ENCODE results near the gene CKAP2L.

CKAP2L gene

GRCh38 chr2:112809112-112809511 is 44.7 kb upstream of the CKAP2L start:
- TF ChIP-seq CTCF (IDR thresholded peaks at IDR 0.05; ENCODE audit: low read depth, low read length) = no peak
- no peak for DNase-seq (ENCODE audit: extremely low read depth, low read depth)

- DNase-seq (ENCODE audit: extremely low read depth, low read depth) = no peak
- no peak for TF ChIP-seq CTCF (IDR thresholded peaks at IDR 0.05; ENCODE audit: low read depth, low read length)
Measured at GRCh38 chr2:112807233-112807807, 42.9 kb upstream of the CKAP2L start.

DNA sequence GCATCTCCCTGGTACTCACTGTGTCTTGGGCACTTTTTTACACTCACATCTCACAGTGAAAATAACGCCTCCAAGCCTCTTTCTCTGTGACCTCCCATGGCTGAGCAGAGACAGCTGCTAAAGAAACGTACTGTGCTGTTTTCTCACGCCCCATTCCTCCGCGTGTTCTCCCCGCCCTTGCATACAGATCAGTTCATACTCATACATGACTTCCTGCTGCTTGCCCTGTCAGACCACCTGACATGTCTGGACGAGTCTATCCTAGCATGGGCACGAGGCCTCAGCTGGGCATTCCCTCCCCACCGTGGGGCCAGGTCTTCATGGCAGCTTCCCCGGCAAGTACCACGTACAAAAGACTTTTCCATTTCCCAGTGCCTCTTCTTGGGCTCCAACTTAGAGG is 41.1 kb upstream of the CKAP2L start:
- DNase-seq (ENCODE audit: extremely low read depth, low read depth) = no peak
- TF ChIP-seq CTCF (IDR thresholded peaks at IDR 0.05; ENCODE audit: low read depth, low read length) = no peak

- no peak for DNase-seq (ENCODE audit: extremely low read depth, low read depth)
- TF ChIP-seq CTCF (IDR thresholded peaks at IDR 0.05; ENCODE audit: low read depth, low read length) = no peak
Measured at GRCh38 chr2:112803691-112804521, 39.5 kb upstream of the CKAP2L start.

- DNase-seq (ENCODE audit: extremely low read depth, low read depth) = no peak
- no peak for TF ChIP-seq CTCF (IDR thresholded peaks at IDR 0.05; ENCODE audit: low read depth, low read length)
Measured at GRCh38 chr2:112800881-112801583, 36.6 kb upstream of the CKAP2L start.

DNA sequence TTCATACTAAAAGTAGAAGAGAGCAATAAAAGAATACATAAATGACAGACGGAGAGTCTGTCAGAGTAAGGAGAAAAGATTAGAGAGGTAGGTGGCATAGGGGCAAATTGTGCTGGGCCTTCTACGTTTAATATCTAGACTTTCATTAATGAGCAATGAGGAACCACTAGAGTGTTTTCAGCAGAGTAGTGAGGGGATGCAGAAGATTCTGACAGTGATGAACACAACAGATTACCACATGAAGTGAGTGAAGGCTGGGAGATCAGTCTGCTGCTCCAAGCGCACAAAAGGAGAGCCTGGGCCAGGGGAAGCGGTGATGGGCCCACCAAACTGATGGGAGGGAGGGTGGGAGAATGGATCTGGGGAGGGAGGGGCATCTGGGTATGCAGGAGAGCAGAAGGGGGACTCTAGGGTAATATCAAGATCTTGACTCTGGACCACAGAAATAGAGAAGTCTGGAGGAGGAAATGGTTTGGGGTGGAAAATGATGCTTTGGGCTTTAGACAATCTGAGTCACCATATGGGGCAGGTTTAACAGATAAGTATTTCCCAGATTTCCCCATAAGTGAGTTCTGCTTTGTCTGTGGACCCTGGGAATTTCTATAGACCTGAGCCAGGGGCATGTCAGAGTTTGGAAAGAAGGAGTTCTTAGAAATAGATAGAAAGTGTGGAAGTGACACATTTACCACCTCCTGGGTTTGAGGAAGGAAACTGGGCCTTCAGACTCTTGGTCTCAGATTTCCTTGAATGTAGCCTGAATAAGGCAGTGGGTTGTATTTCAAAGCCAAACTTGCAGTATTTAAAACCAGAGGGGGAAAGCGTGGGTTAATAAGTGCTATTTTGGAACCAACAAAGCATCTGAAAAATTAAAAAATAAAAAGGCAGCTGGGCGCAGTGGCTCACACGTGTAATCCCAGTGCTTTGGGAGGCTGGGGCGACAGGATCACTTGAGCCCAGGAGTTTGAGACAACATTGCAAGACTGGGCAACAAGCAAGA is 34.9 kb upstream of the CKAP2L start:
- DNase-seq (ENCODE audit: extremely low read depth, low read depth) = no peak
- no peak for TF ChIP-seq CTCF (IDR thresholded peaks at IDR 0.05; ENCODE audit: low read depth, low read length)

Measured in AG09319 (cell line).